Naive thymus-derived CD8-positive, alpha-beta T cell (primary cell): ENCODE results near the gene TMEM163. TPM values are rescaled to one million over a fixed set of nuclear protein-coding genes. Genes with fewer than 3 reads are reported as not detected.
"Not testable (repeated sequence)": the region's sequence is repeated elsewhere in the genome, so short reads cannot be mapped to it uniquely, and the experiment has no call there.

ENCODE experiments used
- ATAC-seq, 2 donors: fragments of 150-1000 bp; cut with Tn5 transposase in 1 of 2; sonication (Bioruptor Pico), chemical (Tn5 transposase) in 1 of 2; 1 replicate in 1 of 2; 2 replicates in 1 of 2; pipeline ENCODE4 v1.10.0; 2021; ENCODE audit warnings: mild to moderate bottlenecking in 2 of 2, moderate library complexity in 2 of 2
- POLR2A ChIA-PET: fragments of 350-600 bp; sonication (Branson Sonifier 250); formaldehyde crosslinking; loops from one replicate; lab custom pipeline; 2021; ENCODE audit warnings: antibody characterized with exemption; lab: Charles Lee
- DNase-seq, 10 donors: peaks; one replicate each; pipeline versions ENCODE4 v3.0.0 to v3.0.0-alpha.2; 2020 to 2022
- H3K27ac Mint-ChIP-seq, 10 donors: one replicate each; pipeline ENCODE4 v1.8.0; 2020 to 2022; ENCODE audit warnings: mild to moderate bottlenecking in 10 of 10, mixed read lengths in 10 of 10, moderate library complexity in 4 of 10, inconsistent platforms in 1 of 10
- H3K27me3 Mint-ChIP-seq, 5 donors: one replicate each; pipeline ENCODE4 v1.8.0; 2021 to 2022; ENCODE audit warnings: mixed read lengths in 5 of 5
- H3K36me3 Mint-ChIP-seq, 3 donors: one replicate each; pipeline ENCODE4 v1.8.0; 2020 to 2022; ENCODE audit warnings: mixed read lengths in 3 of 3, mild to moderate bottlenecking in 2 of 3, inconsistent platforms in 1 of 3
- H3K4me1 Mint-ChIP-seq, 4 donors: one replicate each; pipeline ENCODE4 v1.8.0; 2021 to 2022; ENCODE audit warnings: mixed read lengths in 4 of 4
- H3K4me3 Mint-ChIP-seq, 10 donors: one replicate each; pipeline ENCODE4 v1.8.0; 2020 to 2022; ENCODE audit warnings: mild to moderate bottlenecking in 10 of 10, mixed read lengths in 10 of 10, moderate library complexity in 6 of 10, inconsistent platforms in 1 of 10
- H3K9me3 Mint-ChIP-seq, 9 donors: one replicate each; pipeline ENCODE4 v1.8.0; 2020 to 2022; ENCODE audit warnings: mixed read lengths in 9 of 9, mild to moderate bottlenecking in 3 of 9, inconsistent platforms in 1 of 9, moderate library complexity in 1 of 9
- polyA plus RNA-seq, 3 donors: library from polyadenylated mRNA; unstranded; fragments of 300-500 nt; fragmentation: Illumina TruSeq; gene quantifications; one replicate each; pipeline ENCODE4 v1.2.3, GENCODE V29; 2021
- total RNA-seq, 8 experiments: library from RNA in 2 of 8; stranded (reverse) in 2 of 8; gene quantifications; one replicate each; pipeline ENCODE4 v1.2.3 and lab custom pipeline; 2021 to 2026

The TMEM163 gene
- total and polyA plus RNA-seq, 5 experiments from 2014 or later: 0.24 TPM; not detected in 4

DNA sequence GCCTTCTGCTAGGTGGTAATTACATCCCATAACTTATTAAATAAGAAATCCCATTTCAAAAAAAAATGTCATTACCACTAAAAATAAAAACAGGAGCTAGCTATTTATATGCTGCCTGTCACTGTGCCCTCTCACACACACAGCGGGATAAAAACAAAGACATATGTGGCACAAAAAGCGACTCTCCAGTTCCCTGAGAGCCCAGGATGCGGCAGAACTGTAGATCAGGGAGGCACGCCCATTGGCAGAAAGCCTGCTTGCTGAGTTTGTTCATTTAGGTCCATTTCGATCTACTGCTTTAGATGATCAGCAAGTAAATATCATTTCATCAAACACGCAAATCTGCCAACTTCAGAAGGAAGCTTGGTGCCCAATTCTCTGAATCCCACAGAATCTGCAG lies 124.4 kb downstream of the TMEM163 start:
- Mint-ChIP-seq H3K27ac (no peak overlapping the region), H3K36me3 (peaks cover 0 to 30% (median 12%) of the 10 kb centered on the region in 3 donors), H3K9me3 (peaks cover 9 to 44% (median 26%) of the 10 kb centered on the region in 9 donors), H3K4me1 (no peaks in the 10 kb centered on the region), H3K4me3 (no peak overlapping the region), H3K27me3 (peaks cover 0 to 6% (median 0%) of the 10 kb centered on the region in 5 donors)
- POLR2A ChIA-PET: no interaction called here
- no peak for ATAC-seq
- DNase-seq: no peak

DNA sequence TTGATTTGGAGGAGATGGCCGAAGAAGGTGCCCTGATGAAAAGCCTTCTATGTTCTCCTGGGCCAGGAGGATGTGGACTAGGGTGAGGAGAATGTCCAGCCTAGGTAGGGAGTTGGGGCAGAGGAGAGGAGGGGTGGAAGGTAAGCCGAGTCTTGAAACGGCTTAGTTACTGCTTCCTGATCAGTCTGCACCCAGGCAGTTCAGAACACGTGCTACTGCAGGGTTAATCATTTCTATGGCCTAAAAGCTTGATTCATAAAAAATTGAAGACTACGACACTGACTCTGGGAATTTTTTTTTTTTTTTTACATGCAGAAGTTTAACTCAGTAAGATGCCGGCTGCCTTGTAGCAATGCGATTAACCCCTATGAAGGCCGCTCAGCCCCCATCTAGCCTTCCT lies 125.3 kb downstream of the TMEM163 start:
- Mint-ChIP-seq H3K36me3 (peaks cover 0 to 37% (median 16%) of the 10 kb centered on the region in 3 donors), H3K4me1 (no peaks in the 10 kb centered on the region), H3K9me3 (peaks cover 14 to 45% (median 32%) of the 10 kb centered on the region in 9 donors), H3K27ac (no peak overlapping the region), H3K4me3 (no peak overlapping the region), H3K27me3 (peaks cover 0 to 6% (median 0%) of the 10 kb centered on the region in 5 donors)
- ATAC-seq: no peak
- POLR2A ChIA-PET: no interaction called here
- no peak for DNase-seq

DNA sequence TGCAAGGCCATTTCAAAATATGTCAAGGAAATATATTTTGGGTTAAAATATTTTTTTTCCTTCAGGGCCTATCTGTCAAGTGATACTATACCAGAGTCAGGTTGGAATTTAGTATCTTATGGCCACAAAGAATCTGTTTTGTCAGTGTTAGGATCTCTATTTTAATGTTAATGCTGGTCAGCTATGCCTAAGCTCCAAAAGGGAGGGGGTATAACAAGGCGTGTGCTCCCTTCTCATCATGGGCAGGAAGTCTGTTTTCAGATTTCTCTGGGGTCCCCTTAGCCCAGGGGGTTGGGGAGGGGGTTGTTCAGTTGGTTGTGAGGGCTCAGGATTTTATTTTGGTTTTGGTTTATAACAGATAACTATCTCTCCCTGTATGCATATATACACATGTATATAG lies 126.4 kb downstream of the TMEM163 start:
- DNase-seq: no peak
- peaks cover 0 to 39% (median 16%) of the 10 kb centered on the region in 3 donors for H3K36me3 Mint-ChIP-seq
- no peak overlapping the region for H3K27ac Mint-ChIP-seq
- H3K9me3 Mint-ChIP-seq: peaks cover 15 to 46% (median 33%) of the 10 kb centered on the region in 9 donors
- H3K4me3 Mint-ChIP-seq: no peak overlapping the region
- no peaks in the 10 kb centered on the region for H3K4me1 Mint-ChIP-seq
- H3K27me3 Mint-ChIP-seq: peaks cover 0 to 3% (median 0%) of the 10 kb centered on the region in 5 donors
- POLR2A ChIA-PET: no interaction called here
- no peak for ATAC-seq

DNA sequence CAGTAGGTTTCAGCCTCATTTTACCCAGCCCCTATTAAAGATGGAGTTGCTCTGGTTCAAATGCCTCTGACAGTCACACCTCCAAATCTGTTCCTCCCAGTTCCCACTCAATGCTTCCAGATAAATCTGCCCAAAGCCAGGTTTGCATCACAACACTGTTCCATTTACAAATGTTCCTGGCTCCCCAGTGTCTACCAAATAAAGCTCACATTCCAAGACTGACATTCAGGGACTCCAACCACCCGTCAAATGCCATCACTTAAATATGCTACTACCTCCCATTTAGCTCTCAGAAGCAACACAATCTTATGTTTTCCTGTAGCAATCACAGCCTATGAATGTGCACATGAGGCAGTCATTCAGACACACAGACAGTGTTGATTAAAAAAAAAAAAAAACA lies 127.3 kb downstream of the TMEM163 start:
- Mint-ChIP-seq H3K27me3 (peaks cover 0 to 3% (median 0%) of the 10 kb centered on the region in 5 donors), H3K27ac (peak overlapping the region in 1 of 10 donors; percentile 21), H3K4me1 (peaks cover 0 to 1% (median 0%) of the 10 kb centered on the region in 4 donors), H3K9me3 (peaks cover 15 to 46% (median 33%) of the 10 kb centered on the region in 9 donors), H3K4me3 (no peak overlapping the region), H3K36me3 (peaks cover 0 to 39% (median 16%) of the 10 kb centered on the region in 3 donors)
- POLR2A ChIA-PET: no interaction called here
- no peak for DNase-seq
- ATAC-seq: no peak

DNA sequence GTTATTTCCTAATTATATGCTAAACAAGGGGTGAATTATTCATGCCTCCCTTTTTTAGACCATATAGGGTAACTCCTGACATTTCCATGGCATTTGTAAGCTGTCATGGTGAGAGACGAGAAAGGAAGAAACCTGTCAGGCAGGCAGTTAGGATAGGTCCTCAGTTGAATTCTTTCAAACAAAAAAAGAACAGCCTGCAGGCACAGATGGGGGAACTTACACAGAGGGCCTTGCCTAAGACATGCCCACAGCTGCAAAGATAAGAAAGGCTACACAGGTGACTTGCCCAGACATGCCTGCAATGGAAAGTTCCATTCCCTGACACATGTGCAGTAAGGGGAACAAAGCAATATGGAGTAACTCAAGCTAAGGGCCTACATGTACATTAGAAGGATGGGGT lies 128.1 kb downstream of the TMEM163 start:
- H3K4me3 Mint-ChIP-seq: no peak overlapping the region

DNA sequence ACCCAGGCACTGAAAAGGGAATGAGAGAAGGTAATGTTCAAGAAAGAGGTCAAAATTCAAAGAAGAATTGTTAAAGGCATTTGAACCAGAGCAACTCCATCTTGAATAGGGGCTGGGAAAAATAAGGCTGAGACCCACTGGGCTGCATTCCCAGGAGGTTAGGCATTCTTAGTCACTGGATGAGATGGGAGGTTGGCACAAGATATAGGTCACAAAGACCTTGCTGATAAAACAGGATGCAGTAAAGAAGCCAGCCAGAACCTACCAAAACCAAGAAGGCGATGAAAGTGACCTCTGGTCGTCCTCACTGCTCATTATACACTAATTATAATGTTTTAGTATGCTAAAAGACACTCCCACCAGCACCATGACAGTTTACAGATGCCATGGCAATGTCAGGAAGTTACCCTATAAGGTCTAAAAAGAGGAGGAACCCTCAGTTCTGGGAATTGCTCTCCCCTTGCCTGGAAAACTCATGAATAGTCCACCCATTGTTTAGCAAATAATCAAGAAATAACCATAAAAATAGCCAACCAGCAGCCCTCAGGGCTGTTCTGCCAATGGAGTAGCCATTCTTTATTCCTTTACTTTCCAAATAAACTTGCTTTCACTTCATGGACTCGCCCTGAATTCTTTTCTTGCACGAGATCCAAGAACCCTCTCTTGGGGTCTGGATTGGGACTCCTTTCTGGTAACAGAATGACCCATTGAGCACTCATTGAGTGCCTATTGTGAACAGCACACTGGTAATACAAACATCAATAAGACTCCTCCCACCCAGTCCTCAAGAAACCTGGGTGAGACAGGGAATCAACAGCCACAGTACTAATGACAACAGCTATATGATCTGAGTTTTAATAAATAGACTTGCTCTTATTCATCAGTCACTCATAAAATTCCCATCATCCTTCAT lies 129.4 kb downstream of the TMEM163 start:
- H3K27me3 Mint-ChIP-seq, H3K4me3 Mint-ChIP-seq, POLR2A ChIA-PET, H3K27ac Mint-ChIP-seq, H3K4me1 Mint-ChIP-seq, DNase-seq, ATAC-seq: not testable (repeated sequence)
- H3K9me3 Mint-ChIP-seq: peaks cover 15 to 46% (median 33%) of the 10 kb centered on the region in 9 donors
- H3K36me3 Mint-ChIP-seq: peaks cover 0 to 39% (median 16%) of the 10 kb centered on the region in 3 donors

More for the DNA sequence above, 128.1 kb downstream of the TMEM163 start:
- no peak overlapping the region for H3K27ac Mint-ChIP-seq
- no peak for DNase-seq
- peaks cover 15 to 46% (median 33%) of the 10 kb centered on the region in 9 donors for H3K9me3 Mint-ChIP-seq
- no peak for ATAC-seq
- H3K36me3 Mint-ChIP-seq: peaks cover 0 to 39% (median 16%) of the 10 kb centered on the region in 3 donors
- H3K27me3 Mint-ChIP-seq: peaks cover 0 to 3% (median 0%) of the 10 kb centered on the region in 5 donors
- POLR2A ChIA-PET: no interaction called here
- peaks cover 0 to 2% (median 0%) of the 10 kb centered on the region in 4 donors for H3K4me1 Mint-ChIP-seq

DNA sequence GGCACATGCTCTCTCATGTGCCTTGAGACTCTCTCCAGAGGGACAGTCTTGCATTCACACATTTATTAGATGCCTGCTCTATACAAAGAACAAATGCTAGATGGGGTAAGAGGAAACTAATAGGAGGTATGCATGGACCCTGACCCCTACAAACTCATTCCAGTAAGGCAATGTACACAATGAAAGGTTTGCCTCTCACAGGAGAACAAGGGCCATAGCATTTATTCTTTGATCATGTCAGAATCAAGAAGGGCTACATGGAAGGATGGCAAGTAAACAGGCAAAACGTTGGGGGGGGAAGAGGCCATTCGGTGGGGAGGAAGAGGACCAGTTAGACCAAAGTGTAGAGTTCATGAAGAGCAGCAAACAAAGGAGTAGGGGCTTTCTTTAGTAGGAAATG lies 130.2 kb downstream of the TMEM163 start:
- ATAC-seq (no peak), DNase-seq (no peak)
- Mint-ChIP-seq H3K27ac (no peak overlapping the region), H3K36me3 (peaks cover 0 to 39% (median 16%) of the 10 kb centered on the region in 3 donors), H3K27me3 (peaks cover 0 to 7% (median 0%) of the 10 kb centered on the region in 5 donors), H3K4me3 (no peak overlapping the region), H3K4me1 (peaks cover 0 to 6% (median 2%) of the 10 kb centered on the region in 4 donors), H3K9me3 (peaks cover 15 to 46% (median 33%) of the 10 kb centered on the region in 9 donors)
- POLR2A ChIA-PET: no interaction called here

DNA sequence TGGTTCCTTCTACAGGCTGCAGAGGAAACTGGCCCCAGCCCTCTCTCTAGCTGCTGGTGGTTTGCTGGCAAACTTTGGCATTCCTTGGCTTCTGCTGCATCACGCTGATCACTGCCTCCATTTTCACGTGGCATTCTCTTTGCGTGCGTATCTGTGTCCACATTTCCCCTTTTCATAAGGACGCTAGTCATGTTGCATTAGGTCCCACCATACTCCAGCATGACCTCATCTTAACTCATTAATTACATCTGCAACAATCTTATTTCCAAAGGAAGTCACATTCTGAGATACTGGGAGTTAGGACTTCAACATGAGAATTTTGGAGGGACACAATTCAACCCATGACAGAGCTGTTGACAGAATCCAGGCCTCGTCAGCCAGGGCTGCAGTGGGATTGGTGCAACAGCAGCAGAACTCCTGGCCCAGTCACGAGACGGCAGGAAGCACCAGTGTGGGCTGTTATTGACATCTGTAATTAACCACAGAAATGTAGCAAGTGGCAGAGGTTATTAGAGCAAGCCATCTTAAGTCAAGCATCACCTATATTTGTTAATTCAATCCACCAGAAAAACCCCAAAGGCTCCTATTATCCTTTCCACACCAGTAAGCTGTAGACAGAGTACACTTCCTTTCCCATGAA lies 132.4 kb downstream of the TMEM163 start:
- H3K9me3 Mint-ChIP-seq: peaks cover 12 to 36% (median 28%) of the 10 kb centered on the region in 9 donors
- POLR2A ChIA-PET: no interaction called here
- no peak for ATAC-seq
- H3K4me1 Mint-ChIP-seq: peaks cover 3 to 16% (median 14%) of the 10 kb centered on the region in 4 donors
- no peak overlapping the region for H3K27ac Mint-ChIP-seq
- H3K4me3 Mint-ChIP-seq: no peak overlapping the region
- DNase-seq: no peak
- peaks cover 0 to 7% (median 0%) of the 10 kb centered on the region in 5 donors for H3K27me3 Mint-ChIP-seq
- peaks cover 0 to 33% (median 11%) of the 10 kb centered on the region in 3 donors for H3K36me3 Mint-ChIP-seq

DNA sequence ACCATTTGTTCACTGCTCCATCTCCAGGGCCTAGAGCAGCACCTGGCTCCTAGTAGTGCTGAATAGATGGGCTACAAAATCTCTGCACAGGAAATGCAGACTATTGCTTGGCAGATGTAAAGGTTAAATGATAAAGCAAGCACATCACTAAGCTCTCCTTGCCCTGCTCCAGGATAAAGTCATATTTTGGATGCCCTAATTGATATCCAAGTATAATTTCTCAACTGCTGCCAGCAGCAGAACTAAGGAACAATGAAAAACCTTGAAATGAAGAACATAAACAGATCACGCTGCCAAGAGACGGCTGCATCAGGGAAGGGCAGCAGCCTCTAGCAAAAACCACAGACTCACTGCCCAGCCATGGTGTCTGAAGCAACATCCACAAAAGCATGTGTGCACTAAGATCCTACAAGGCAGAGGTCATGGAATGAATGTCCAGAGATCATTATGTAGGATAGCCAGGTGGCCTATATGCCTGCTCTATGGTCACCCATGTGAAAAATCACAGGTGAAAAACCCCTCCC lies 134.7 kb downstream of the TMEM163 start:
- Mint-ChIP-seq H3K9me3 (peaks cover 0 to 15% (median 8%) of the 10 kb centered on the region in 9 donors), H3K4me3 (no peak overlapping the region), H3K36me3 (peaks cover 0 to 12% (median 4%) of the 10 kb centered on the region in 3 donors), H3K27ac (no peak overlapping the region), H3K27me3 (peaks cover 0 to 7% (median 0%) of the 10 kb centered on the region in 5 donors), H3K4me1 (peaks cover 3 to 18% (median 14%) of the 10 kb centered on the region in 4 donors)
- DNase-seq (no peak), ATAC-seq (no peak)
- POLR2A ChIA-PET: no interaction called here

DNA sequence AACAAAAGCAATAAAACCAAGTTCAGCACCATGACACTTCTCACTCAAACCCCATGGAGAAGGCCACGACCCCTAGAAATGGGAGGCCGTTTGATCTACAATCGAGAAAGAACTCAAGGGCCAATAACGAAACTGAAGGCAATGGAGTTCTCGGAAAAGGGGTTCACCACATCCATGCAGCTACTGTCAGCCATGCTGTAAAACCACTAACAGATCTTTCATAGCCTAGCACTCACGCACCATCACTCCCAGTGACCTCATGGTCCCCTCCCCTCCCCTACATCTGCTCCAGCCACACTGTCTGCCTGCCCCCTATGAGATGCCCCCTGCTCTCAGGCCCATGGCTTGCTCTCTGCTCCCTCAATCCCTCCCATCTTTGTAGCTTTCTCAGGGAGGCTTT lies 135.3 kb downstream of the TMEM163 start:
- Mint-ChIP-seq H3K4me1 (peaks cover 3 to 18% (median 14%) of the 10 kb centered on the region in 4 donors), H3K27me3 (peaks cover 0 to 7% (median 0%) of the 10 kb centered on the region in 5 donors), H3K27ac (peak overlapping the region in 1 of 10 donors; percentile 20), H3K36me3 (peaks cover 0 to 6% (median 0%) of the 10 kb centered on the region in 3 donors), H3K4me3 (no peak overlapping the region), H3K9me3 (peaks cover 0 to 9% (median 3%) of the 10 kb centered on the region in 9 donors)
- ATAC-seq (no peak), DNase-seq (no peak)
- POLR2A ChIA-PET: no interaction called here

DNA sequence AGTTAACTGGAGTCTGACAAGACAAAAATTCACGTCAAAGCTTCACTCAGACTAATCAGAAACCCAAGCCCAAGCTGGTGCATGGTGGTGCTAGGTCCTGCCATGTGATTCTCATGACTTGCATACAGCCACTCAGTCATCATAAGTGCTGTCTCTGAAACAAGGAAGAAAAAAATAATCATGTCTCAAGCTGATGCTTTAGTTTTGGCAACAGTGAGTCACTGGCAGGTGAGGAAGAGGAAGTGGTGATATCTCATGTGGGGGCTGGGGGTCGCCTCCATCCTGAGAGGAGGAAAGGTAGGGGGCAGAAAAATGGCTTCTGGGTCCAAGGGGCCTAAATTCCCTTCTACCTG lies 136.3 kb downstream of the TMEM163 start:
- Mint-ChIP-seq H3K4me1 (peaks cover 3 to 18% (median 14%) of the 10 kb centered on the region in 4 donors), H3K36me3 (no peaks in the 10 kb centered on the region), H3K4me3 (no peak overlapping the region), H3K27me3 (peaks cover 0 to 4% (median 0%) of the 10 kb centered on the region in 5 donors), H3K27ac (peak overlapping the region in 1 of 10 donors; percentile 9), H3K9me3 (no peaks in the 10 kb centered on the region)
- POLR2A ChIA-PET: no interaction called here
- no peak for ATAC-seq
- no peak for DNase-seq

DNA sequence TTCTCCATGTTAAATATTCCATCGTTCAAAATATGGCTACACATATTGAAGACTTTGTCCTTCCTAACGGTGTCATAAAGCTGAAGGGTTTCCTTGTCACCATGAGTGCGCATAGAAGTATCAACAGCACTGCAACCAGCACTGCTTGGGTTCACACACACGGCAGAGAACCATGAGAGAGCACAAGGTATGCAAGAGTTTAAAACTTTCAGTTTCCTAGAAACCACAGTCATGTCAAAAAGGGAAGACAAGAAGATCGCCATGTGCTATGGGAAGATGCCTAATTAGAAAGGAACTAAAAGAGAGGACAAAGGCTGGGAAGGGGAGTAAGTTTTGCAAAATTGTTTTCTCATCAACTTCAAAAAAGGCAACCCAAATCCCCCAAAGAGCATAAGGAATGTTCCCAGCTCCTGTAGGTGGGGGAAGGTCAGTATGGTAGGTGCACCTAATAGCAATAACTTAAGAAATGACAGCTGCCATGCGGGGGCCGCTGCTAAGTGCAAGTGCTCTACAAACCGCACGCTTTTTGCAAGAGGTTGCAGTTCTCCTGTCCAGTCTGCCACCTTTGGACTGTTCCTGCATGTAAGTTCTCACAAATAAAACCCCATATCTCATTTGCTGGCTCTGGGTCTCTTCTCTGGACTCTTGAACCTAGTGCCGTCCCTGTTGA lies 136.8 kb downstream of the TMEM163 start:
- Mint-ChIP-seq H3K4me3 (peak overlapping the region in 1 of 10 donors; percentile 1), H3K27me3 (peaks cover 0 to 4% (median 0%) of the 10 kb centered on the region in 5 donors), H3K36me3 (no peaks in the 10 kb centered on the region), H3K27ac (peak overlapping the region in 1 of 10 donors; percentile 9), H3K9me3 (no peaks in the 10 kb centered on the region), H3K4me1 (peaks cover 3 to 18% (median 14%) of the 10 kb centered on the region in 4 donors)
- ATAC-seq (no peak), DNase-seq (no peak)
- POLR2A ChIA-PET: no interaction called here
